Posterior cingulate gyrus (tissue), 11 donors: Measurements from ENCODE around the gene CCL16.
"Not testable (repeated sequence)": the region's sequence is repeated elsewhere in the genome, so short reads cannot be mapped to it uniquely, and the experiment has no call there.

Experiments used
- DNase-seq, 10 donors: peaks; one replicate each; pipeline versions ENCODE4 v3.0.0 to v3.0.0-alpha.2; 2020 to 2021; ENCODE audit warnings: mixed read lengths in 3 of 10
- intact Hi-C: fragments of 100-400 bp; cut with DNase I; formaldehyde crosslinking; loops from one replicate; pipeline ENCODE4 v1.15.1; 2023

Gene CCL16, protein sequence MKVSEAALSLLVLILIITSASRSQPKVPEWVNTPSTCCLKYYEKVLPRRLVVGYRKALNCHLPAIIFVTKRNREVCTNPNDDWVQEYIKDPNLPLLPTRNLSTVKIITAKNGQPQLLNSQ

DNA sequence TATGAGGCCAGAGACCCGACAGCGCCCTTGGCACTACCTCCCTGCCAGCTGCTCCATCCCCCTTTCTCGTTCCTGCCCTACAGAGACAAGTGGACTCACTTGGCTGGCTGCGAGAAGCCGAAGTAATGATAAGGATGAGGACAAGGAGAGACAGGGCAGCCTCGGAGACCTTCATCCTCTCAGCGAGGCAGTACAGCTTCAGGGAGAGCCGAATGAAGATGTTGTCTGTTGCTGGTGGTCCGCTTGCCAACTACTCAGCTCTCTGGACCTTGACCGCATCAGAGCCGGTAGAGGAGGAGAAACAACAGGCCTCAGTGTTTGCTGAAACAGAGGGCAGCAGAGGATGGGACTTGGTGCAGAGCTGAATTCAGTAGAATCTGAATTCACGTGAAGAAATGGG lies at the start of gene CCL16:
TSS of gene CCL16 (minus strand) at position 252 of the 400 bp plus-strand sequence. CDS start at position 175, 77 bp downstream.
- intact Hi-C loops, result no loop called here
- DNase-seq, result no peak

DNA sequence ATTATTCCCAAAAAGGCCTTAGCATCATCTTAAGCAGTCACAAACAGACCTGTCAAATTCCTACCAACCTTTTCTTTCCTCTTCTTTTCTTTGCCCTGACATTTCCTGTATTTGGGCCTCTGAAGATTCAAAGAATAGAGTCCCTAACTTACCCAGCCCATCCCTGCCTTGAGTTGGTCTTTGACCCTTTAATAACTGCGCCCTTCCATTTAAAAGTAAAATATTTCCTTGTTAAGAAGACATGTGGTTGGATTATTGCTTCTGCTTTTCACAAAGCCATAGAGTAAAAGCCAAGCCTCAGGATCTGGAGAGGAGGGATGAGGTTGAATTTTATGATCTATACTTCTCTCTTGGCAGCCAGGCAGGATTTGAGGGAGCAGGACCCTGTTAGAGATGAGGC lies 49.7 kb upstream of the CCL16 start:
- DNase-seq, result no peak

GRCh38 chr17:36027761-36028160 lies 46.5 kb upstream of the CCL16 start:
- DNase-seq, result no peak
- intact Hi-C loops, result no loop called here

More for the DNA sequence above, 49.7 kb upstream of the CCL16 start:
- intact Hi-C loops, result no loop called here

DNA sequence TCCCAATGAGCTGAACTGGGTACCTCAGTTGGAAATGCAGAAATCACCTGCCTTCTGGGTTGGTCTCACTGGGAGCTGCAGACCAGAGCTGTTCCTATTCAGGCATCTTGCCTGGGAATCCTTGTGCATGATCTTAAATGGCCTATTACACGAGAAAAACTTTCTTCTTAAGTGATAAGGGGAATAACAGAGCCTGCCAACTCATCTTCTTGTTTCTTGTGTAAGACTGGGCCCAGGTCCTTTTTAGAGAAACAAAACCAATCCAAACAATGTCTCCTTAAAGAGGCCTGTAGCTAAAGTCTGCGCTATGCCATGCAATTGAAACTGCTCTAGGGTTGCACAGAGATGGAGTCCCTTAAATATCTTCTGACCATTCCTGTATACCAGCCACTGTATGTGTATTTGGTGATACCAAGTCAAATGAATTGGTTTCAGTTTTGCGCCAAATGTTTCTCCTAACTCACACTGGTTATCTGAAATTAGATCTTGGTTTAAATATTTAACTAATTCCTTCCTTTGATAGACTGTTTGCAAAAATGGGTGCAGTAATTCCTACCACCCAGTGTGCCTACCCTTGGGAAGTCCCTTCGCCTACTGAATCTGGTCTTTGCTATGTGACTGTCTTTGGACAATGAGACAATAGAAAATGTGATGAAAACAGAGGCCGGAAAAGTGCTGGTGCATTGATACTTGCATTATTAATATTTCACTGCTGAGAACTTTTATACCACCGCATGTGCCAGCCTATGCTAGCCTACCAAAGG lies 43.0 kb upstream of the CCL16 start:
- no peak for DNase-seq
- intact Hi-C loops, result no loop called here

DNA sequence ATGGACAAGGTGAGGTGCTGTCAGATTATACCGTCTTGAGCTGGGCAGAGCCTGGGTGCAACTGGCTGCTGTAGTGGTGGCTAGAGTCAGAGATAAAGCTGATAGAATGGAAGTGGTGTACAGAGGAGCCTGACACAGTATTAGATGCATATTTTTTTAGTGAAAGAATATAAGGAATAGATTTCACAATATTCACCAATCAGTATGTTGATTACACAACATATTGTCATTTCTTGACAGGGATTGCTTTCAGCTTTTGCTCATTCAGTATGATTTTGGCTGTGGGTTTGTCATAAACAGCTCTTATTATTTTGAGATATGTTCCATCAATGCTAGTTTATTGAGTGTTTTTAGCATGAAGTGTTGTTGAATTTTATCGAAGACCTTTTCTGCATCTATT lies 38.1 kb upstream of the CCL16 start:
- intact Hi-C loops, result no loop called here
- DNase-seq, result no peak

DNA sequence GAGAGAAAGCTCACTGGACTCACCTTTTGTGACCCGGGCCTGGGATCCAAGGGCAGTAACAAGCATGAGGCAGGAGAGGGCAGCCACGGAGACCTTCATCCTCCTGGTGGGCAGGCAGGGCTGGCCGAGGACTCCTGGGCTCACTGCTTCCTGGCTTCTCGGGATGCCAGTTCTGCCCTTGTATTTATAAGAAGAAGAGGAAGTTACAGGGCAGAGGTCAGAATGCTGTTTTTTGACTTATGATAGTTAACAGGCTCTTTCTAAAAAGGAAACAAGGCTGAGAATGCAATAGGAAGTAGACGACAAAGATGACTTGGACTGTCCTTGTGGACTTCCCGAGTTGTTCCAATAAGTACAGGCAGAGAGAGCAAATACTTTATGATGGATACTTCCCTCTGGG lies 36.5 kb upstream of the CCL16 start, which contains the start of gene CCL23:
TSS of gene CCL23 (minus strand) at position 174 of the 400 bp plus-strand sequence. CDS start at position 99, 75 bp downstream.
- intact Hi-C loops, result no loop called here
- no peak for DNase-seq

GRCh38 chr17:36016555-36016954 lies 35.3 kb upstream of the CCL16 start:
- DNase-seq, result no peak
- intact Hi-C loops, result no loop called here

GRCh38 chr17:36015895-36016294 lies 34.6 kb upstream of the CCL16 start:
- intact Hi-C loops, DNase-seq: not testable (repeated sequence)

GRCh38 chr17:36014946-36015345 lies 33.6 kb upstream of the CCL16 start:
- no peak for DNase-seq
- intact Hi-C loops, result no loop called here

DNA sequence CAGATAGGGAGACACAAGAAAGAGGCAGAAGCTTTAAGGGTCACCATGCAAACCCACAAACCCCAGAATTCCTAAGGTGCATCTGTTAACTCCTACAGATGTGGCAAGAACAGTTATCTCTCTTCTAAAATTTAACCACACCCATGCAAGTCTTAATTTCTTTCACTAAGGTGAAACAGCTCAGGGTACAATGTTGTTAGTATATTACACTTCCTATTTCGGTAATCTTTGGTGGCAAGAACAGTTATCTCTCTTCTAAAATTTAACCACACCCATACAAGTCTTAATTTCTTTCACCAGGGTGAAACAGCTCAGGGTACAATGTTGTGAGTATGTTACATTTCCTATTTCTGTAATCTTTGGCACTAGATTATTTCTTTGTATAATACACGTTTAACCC lies 29.9 kb upstream of the CCL16 start:
- intact Hi-C loops, result no loop called here

DNA sequence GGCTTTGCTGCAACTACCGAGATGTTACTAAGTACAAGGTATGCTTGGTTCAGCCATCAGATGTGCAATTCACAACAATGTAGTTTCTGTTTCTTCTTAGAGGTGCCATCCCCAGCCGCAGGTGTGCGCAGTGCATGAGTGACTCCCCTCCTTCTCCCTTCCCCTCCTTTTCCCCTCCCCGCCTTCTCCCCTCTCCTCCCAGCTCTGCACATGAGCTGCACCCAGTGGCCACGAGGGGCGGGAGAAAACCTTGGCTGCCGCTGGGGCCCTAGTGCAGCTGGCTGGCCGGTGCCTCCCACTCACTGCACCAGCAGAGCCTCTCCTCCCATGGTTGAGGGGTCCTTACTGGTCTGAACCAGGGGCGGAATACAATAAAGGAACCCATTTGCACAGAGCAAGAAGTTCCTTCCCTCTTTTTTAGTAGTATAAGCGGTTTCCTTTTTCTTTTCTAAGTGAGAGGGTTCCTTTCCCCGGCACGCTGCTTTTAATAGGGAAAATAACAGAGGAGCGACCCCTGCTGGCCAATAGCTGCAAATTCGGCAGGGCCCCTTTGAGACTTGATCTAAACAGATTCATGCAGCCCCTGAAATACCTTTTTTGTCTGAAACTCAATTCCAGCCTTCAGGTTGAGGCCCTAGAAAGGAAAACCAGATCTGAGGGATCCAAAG lies 27.8 kb upstream of the CCL16 start:
- DNase-seq, result no peak
- intact Hi-C loops, result no loop called here

More for the DNA sequence above, 29.9 kb upstream of the CCL16 start:
- no peak for DNase-seq

GRCh38 chr17:36004594-36005108 lies 23.4 kb upstream of the CCL16 start:
- DNase-seq, result no peak
- intact Hi-C loops, result no loop called here

DNA sequence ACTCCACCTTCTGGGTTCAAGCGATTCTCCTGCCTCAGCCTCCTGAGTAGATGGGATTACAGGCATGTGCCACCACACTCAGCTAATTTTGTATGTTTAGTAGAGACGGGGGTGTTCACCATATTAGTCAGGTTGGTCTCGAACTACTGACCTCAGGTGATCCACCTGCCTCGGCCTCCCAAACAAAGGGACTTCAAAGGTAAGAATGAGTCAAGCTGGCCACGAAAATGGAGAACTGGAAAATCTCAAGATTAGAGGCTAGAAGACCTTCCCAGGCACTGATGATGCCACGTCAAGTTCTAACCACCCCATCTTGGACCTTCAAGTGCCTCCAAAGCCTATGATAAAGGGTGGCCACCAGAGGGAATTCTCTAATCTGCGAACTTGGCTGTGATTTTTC lies 21.3 kb upstream of the CCL16 start:
- DNase-seq, result no peak
- intact Hi-C loops, result no loop called here

DNA sequence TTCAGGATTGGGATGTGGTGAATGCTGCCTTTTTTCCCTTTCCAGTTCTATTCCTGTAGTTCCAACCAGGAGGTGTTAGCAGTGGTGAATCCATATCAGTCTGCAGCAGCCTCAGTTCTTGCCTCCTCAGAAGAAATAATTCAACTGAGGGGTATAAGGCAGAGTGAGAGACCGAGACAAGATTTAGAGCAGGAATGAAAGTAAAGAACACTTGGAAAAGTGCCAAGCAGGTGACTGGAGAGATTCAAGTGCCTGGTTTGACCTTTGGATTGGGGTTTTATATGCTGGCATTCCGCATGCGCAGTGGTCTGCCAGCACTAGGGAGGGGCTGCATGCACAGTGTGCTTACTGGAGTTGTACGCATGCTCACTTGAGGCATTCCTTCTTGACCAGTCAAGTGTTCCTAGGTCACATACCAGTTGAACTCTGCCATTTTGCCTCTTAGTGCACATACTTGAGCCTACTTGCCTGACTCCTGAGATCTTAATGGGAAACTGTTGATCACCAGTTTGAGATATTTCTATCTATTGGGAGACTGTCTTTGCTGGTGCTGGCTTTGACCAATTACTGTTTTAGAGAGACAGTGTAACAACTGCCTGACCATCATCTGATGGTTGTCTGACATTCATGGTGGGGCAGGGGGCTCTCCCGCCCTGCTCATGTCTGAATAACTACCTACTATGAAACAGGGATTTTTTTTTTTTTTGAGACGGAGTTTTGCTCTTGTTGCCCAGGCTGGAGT lies 20.7 kb upstream of the CCL16 start:
- DNase-seq, result no peak
- intact Hi-C loops, result no loop called here

DNA sequence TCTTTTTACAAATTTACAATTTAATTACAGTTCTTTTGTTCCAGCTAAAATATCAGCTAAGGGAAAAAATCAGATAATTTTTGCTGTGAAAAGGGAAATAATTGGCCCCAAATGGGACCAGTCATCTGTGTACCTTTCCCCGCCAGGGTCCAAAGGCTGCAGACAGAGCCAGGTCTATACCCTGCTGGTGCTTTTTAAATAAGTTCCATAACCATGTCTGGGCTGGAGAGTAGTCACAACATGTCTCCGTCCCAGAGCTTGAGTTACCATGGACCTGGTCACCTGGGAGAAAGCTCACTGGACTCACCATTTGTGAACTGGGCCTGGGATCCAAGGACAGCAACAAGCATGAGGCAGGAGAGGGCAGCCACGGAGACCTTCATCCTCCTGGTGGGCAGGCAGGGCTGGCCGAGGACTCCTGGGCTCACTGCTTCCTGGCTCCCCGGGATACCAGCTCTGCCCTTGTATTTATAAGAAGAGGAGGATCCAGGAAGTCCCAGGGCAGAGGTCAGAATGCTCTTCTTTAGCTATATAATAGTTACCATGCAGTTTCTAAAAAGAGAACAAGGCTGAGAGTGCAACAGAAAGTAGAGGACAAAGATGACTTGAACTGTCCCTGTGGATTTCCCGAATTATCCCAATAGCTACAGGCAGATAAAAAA lies 19.9 kb upstream of the CCL16 start, which contains the start of gene CCL15:
TSS of gene CCL15 (minus strand) at position 444 of the 662 bp plus-strand sequence. CDS start at position 383, 61 bp downstream.
- intact Hi-C loops, result no loop called here
- DNase-seq, result no peak

DNA sequence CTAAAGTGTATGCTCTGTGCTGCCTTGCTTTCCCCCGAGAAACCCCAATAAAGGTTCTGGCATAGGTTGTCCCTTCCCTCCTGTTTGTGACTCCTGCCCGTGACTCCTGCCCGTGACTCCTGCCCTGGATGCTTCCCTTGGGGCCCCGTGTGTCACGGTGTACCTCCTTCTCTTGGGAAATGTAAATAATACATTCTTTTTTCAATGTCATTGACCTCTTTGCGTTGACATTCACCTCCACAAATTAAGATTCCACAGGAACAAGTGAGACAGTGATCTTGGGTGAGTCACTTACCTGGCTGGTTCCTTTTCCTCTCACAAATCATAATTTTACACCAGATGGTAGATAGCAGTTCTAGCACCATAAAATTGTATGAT lies 19.4 kb upstream of the CCL16 start:
- DNase-seq, result no peak
- intact Hi-C loops, result no loop called here

GRCh38 chr17:35998756-35999155 lies 17.5 kb upstream of the CCL16 start:
- DNase-seq, result no peak
- intact Hi-C loops, result no loop called here

DNA sequence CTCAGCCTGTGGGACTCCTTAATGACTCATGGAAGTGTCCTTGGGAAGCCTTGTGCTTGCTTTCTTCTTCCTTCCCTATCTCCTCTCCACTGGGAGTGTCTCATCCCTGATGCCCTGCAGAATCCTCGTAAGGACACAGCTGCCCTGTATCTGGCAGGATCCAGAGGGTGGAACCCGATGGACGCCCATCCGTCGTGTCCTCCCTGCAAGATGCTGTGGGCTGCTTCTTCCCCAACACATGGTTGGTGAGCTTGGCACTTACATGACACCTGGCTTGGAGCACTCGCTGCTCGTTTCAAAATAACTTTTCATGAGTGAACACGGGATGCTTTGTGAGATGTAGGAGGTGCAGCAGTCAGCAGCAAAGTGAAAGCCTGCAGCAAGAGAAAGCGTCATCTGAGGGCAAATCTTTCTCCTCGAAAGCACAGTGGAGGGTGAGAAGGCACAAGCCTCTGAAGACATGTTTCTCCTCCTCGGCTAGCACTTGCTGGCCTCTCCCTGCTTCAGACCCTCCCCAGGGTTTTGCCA lies 16.8 kb upstream of the CCL16 start:
- DNase-seq, result no peak

DNA sequence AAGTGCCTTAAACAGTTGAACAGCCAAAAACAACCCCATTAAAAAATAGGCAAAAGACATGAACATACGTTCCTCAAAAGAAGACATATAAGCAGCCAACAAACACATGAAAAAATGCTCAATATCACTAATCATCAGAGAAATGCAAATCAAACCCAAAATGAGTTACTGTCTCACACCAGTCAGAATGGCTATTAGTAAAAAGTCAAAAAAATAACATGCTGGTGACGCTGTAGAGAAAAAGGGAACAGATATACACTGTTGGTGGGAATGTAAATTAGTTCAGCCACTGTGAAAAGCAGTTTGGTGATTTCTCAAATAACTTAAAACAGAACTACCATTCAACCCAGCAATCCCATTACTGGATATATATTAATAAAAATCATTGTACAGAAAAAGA lies 14.0 kb upstream of the CCL16 start:
- DNase-seq, intact Hi-C loops: not testable (repeated sequence)

More for the DNA sequence above, 16.8 kb upstream of the CCL16 start:
- intact Hi-C loops, result no loop called here

DNA sequence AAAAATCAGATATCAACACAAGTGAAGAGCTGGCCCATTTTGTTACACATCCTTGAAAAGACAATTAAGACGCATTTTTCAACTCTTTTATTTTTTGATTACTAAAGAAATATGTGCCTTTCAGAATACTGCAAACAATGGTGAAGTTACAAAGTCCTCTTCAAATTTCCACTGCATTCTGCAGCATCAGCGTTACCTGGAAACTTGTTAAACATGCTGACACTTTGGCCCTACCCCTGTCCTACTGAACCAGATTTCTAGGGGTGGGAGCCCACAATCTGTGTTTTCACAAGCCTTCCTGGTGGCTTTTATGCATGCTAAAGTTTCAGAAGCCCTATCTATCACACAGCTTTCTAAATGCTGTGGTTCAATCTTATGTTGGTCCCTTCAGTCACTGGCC lies 9.8 kb upstream of the CCL16 start:
- DNase-seq, result no peak
- intact Hi-C loops, result no loop called here
